Measurements from ENCODE around the gene GGN.

DNA sequence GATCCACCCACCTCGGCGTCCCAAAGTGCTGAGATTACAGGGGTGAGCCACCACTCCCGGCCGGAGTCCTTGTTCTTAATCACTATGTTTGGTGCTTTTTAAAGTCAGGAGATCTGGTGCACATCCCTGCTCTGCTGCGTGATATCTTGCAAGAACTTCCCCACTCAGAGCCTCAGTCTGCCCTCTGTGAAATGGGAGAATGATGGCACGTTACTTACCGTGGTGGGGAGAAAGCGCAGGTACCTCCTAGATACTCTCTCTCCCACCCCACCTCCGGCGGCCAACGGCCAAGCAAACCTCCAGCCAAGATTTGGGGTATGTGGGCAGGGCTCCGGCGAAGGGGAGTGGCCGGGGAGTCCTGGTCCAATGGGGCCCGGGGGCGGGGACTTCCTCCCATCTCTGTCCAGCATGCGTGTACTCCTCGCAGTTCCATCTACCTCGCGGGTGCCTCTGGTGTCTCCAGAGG is 45.5 kb upstream of the GGN start, which contains the start of gene RYR1:
- TF ChIP-seq, protein P1, sequence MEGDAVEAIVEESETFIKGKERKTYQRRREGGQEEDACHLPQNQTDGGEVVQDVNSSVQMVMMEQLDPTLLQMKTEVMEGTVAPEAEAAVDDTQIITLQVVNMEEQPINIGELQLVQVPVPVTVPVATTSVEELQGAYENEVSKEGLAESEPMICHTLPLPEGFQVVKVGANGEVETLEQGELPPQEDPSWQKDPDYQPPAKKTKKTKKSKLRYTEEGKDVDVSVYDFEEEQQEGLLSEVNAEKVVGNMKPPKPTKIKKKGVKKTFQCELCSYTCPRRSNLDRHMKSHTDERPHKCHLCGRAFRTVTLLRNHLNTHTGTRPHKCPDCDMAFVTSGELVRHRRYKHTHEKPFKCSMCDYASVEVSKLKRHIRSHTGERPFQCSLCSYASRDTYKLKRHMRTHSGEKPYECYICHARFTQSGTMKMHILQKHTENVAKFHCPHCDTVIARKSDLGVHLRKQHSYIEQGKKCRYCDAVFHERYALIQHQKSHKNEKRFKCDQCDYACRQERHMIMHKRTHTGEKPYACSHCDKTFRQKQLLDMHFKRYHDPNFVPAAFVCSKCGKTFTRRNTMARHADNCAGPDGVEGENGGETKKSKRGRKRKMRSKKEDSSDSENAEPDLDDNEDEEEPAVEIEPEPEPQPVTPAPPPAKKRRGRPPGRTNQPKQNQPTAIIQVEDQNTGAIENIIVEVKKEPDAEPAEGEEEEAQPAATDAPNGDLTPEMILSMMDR (IDR thresholded peaks at IDR 0.05) = no peak
- no peak for TF ChIP-seq POLR2A (IDR thresholded peaks at IDR 0.05; ENCODE audit: low read depth)
- TF ChIP-seq POLR2AphosphoS5 (IDR thresholded peaks at IDR 0.05) = no peak

Measured in esophagus muscularis mucosa (tissue), 3 donors.